Vagina (tissue), 2 donors: ENCODE results near the gene UCP3. TPM values are rescaled to one million over a fixed set of nuclear protein-coding genes. Genes with fewer than 3 reads are reported as not detected.

Source experiments
- DNase-seq, 2 donors: peaks; one replicate each; pipeline ENCODE4 v3.0.0-alpha.2; 2017; ENCODE audit errors: extremely low spot score in 2 of 2
- H3K27ac ChIP-seq: fragments of 200-600 bp; sonication (generic); one replicate; pipeline ENCODE4 v1.5.1; 2019
- H3K27me3 ChIP-seq: fragments of 200-600 bp; sonication (generic); one replicate; pipeline ENCODE4 v1.5.1; 2019
- H3K36me3 ChIP-seq, 2 donors: fragments of 200-600 bp; sonication (generic); one replicate each; pipeline ENCODE4 v1.5.1; 2017 to 2019
- H3K4me1 ChIP-seq: fragments of 200-600 bp; sonication (generic); one replicate; pipeline ENCODE4 v1.5.1; 2019
- H3K4me3 ChIP-seq, 2 donors: fragments of 200-600 bp; sonication (generic); 1 replicate in 1 of 2; 2 replicates in 1 of 2; pipeline ENCODE4 v1.5.1; 2016 to 2019
- H3K9me3 ChIP-seq: fragments of 200-600 bp; sonication (generic); one replicate; pipeline ENCODE4 v1.5.1; 2019
- POLR2A ChIP-seq, 2 donors: fragments of 450-650 bp; IDR thresholded peaks; one replicate each; pipeline ENCODE4 v1.6.1; 2017; ENCODE audit warnings: antibody characterized with exemption in 2 of 2, mild to moderate bottlenecking in 2 of 2, moderate library complexity in 2 of 2
- POLR2AphosphoS5 ChIP-seq, 2 donors: sonication (generic); formaldehyde crosslinking; IDR thresholded peaks; one replicate each; pipeline ENCODE4 v1.9.0; 2017; ENCODE audit warnings: antibody characterized with exemption in 2 of 2, mild to moderate bottlenecking in 2 of 2, low read depth in 1 of 2; ENCODE audit not compliant: insufficient read depth in 1 of 2
- intact Hi-C: fragments of 100-400 bp; cut with DNase I; formaldehyde crosslinking; loops from one replicate; pipeline ENCODE4 v1.15.1; 2023
- total RNA-seq: library from RNA; depleted of rRNA; stranded (reverse); fragments of >200 nt; gene quantifications from one replicate; pipeline ENCODE4 v1.2.3, GENCODE V29; 2016
- TF ChIP-seq, protein P1 (sequence below), 3 experiments: fragments of 450-650 bp in 2 of 3; fragments of 200-600 bp in 1 of 3; sonication (generic) in 1 of 3; IDR thresholded peaks; one replicate each; pipeline ENCODE4 v1.5.1; 2017 to 2019; ENCODE audit warnings: antibody characterized with exemption in 3 of 3, mild to moderate bottlenecking in 2 of 3, moderate library complexity in 2 of 3

The UCP3 gene
- total RNA-seq, 1 donor from 2014 or later, result 1.2 TPM

GRCh38 chr11:74030723-74031676 lies 22.1 kb upstream of the UCP3 start:
- intact Hi-C loops, result no loop called here
- Histone ChIP-seq H3K36me3 (peaks cover 0 to 23% of the 10 kb centered on the region in 2 donors), H3K4me3 (no peak overlapping the region), H3K4me1 (no peaks in the 10 kb centered on the region), H3K27ac (no peak overlapping the region), H3K9me3 (no peaks in the 10 kb centered on the region), H3K27me3 (no peaks in the 10 kb centered on the region)
- TF ChIP-seq, protein P1, sequence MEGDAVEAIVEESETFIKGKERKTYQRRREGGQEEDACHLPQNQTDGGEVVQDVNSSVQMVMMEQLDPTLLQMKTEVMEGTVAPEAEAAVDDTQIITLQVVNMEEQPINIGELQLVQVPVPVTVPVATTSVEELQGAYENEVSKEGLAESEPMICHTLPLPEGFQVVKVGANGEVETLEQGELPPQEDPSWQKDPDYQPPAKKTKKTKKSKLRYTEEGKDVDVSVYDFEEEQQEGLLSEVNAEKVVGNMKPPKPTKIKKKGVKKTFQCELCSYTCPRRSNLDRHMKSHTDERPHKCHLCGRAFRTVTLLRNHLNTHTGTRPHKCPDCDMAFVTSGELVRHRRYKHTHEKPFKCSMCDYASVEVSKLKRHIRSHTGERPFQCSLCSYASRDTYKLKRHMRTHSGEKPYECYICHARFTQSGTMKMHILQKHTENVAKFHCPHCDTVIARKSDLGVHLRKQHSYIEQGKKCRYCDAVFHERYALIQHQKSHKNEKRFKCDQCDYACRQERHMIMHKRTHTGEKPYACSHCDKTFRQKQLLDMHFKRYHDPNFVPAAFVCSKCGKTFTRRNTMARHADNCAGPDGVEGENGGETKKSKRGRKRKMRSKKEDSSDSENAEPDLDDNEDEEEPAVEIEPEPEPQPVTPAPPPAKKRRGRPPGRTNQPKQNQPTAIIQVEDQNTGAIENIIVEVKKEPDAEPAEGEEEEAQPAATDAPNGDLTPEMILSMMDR (IDR thresholded peaks at IDR 0.05), result no peak
- no peak for TF ChIP-seq POLR2AphosphoS5 (IDR thresholded peaks at IDR 0.05; ENCODE audit: insufficient read depth in 1 of 2, low read depth in 1 of 2)
- TF ChIP-seq POLR2A (IDR thresholded peaks at IDR 0.05), result no peak
- no peak for DNase-seq

DNA sequence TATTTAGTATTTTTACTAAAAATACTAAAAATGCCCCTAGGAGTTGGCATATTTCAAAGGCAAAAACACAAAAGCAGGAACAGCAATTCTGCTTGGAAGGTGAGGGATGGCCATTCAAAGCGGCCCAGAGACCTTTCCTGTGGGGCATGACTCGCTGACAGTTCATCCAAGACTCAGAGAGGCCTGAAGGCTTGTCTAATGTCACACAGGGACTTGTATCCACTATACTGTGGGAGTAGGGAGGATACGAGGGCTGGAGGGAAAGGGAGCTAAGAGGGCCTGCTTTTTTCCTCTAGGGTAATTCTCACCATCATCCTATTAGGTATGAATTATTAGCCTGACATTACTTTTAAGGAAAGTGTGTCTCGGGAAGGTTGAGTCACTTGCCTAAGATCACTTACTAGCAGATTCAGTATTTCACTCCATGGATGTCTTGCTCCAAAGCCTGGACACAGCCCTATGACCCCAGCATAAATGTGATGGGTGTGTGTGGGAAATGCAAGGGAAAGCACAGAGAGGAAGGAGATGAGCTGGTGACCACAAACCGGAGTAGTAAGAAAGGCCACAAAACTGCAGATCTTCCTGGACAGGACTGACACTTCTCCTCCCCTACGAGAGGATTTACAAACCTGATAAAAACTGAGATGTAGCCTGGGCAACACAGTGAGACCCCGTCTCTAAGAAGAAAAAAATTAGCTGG lies 16.7 kb upstream of the UCP3 start:
- H3K27ac ChIP-seq, result no peak overlapping the region
- H3K4me3 ChIP-seq, result no peak overlapping the region
- no peak for DNase-seq
- no peaks in the 10 kb centered on the region for H3K9me3 ChIP-seq
- H3K4me1 ChIP-seq, result no peaks in the 10 kb centered on the region
- no peaks in the 10 kb centered on the region for H3K36me3 ChIP-seq
- intact Hi-C loops, result no loop called here
- H3K27me3 ChIP-seq, result no peaks in the 10 kb centered on the region
- no peak for TF ChIP-seq POLR2A (IDR thresholded peaks at IDR 0.05)
- TF ChIP-seq POLR2AphosphoS5 (IDR thresholded peaks at IDR 0.05; ENCODE audit: insufficient read depth in 1 of 2, low read depth in 1 of 2), result no peak
- TF ChIP-seq, protein P1 (IDR thresholded peaks at IDR 0.05), result no peak

DNA sequence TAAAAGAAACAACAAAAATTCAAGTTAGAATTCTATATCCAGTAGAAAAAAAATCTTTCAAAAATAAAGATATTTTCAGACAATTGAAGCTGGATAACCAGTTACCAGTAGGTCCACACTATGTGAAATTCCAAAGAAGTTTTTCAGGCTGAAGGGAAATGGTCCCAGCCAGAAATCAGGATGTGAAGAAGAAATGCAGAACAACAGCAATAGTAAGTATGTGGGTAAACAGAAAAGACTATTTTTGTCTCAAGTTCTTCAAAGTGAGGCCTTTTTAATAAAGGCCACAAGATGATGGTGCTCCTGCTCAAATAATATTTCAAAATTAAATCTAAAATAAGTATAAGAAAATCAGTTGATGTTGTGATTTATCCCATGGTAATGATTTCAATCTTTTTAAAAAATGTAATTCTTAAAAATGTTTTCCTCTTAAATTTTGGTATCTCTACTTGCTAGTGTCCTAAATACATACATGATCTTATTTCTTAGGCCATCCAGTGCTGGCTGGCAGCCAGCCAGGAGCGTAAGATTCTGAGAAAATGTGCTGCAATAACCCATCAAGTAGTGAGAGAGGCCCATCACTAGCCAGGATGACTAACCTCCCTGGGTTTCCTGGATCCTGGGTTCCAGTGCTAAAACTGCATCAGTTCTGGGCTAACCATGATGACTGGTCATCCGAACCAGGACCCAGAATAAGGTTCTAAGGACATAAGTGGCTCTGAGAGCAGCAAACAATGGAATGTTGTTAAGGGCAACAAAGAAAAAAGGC lies 15.6 kb upstream of the UCP3 start:
- no peak overlapping the region for H3K27ac ChIP-seq
- peaks cover under 1% of the 10 kb centered on the region for H3K4me1 ChIP-seq
- no peaks in the 10 kb centered on the region for H3K27me3 ChIP-seq
- H3K9me3 ChIP-seq, result no peaks in the 10 kb centered on the region
- no peak for DNase-seq
- intact Hi-C loops, result no loop called here
- TF ChIP-seq, protein P1 (IDR thresholded peaks at IDR 0.05), result no peak
- TF ChIP-seq POLR2A (IDR thresholded peaks at IDR 0.05), result no peak
- TF ChIP-seq POLR2AphosphoS5 (IDR thresholded peaks at IDR 0.05; ENCODE audit: insufficient read depth in 1 of 2, low read depth in 1 of 2), result no peak
- H3K4me3 ChIP-seq, result no peak overlapping the region
- H3K36me3 ChIP-seq, result no peaks in the 10 kb centered on the region

DNA sequence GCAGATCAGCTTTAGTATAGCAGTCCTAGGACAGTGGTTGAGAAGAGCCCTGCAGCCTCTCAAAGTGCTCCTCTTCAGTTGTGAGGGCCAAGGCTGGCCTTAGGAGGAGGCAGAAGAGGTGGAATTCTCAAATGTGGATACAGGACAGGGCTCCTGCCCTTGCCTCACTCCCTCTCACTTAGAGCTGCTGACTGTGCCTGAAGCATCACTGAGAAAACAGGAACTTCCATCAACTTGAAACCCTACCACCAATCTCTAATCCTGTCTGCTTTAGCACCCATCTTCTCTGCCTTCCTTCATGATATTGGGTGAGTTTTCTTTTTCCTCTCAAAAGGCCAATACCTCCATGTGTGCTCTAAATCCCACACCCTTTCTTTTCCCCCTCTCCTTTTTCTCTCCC lies 14.4 kb upstream of the UCP3 start:
- Histone ChIP-seq H3K4me1 (peaks cover 12% of the 10 kb centered on the region), H3K27ac (no peak overlapping the region), H3K4me3 (no peak overlapping the region), H3K9me3 (no peaks in the 10 kb centered on the region), H3K27me3 (no peaks in the 10 kb centered on the region), H3K36me3 (no peaks in the 10 kb centered on the region)
- no peak for DNase-seq
- intact Hi-C loops, result no loop called here
- TF ChIP-seq POLR2A (IDR thresholded peaks at IDR 0.05), result no peak
- TF ChIP-seq, protein P1 (IDR thresholded peaks at IDR 0.05), result no peak
- no peak for TF ChIP-seq POLR2AphosphoS5 (IDR thresholded peaks at IDR 0.05; ENCODE audit: insufficient read depth in 1 of 2, low read depth in 1 of 2)
